SW 1271 (cell line): ENCODE results near the gene TINAGL1.

Experiments
- DNase-seq, 2 experiments: peaks; one replicate each; lab custom pipeline; 2025; lab: John Stamatoyannopoulos, UW

The TINAGL1 gene

DNA sequence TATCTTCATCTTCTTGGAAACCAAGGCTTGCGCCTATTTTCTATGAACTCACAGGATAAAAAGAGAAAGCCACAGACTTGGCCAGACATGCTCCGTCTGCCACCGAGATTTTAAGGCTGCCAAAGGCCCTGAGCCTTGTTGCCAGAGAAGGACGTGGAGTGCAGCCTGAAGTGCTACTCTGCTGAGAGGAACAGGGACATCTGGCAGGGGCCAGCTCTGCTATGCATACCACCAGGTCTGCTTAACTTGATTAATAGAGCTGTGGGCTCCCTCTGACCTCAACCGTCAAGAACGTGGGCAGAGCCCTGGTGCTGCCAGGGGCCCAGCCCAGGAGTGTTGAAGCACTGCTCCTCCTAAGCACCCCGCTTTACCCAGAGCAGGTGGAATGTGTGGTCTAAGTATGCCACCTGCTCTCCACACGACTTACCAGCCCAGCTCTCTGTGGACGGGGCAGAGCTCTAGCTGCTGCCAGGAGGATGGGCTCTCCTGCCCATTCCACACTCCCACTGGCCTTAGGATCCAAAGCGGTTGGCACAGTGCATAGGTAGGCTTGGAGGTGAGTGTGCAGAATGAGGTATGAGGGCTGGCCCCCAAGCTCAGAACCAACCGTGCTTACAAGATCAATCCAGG is 51.7 kb downstream of the TINAGL1 start:
- no peak for DNase-seq

DNA sequence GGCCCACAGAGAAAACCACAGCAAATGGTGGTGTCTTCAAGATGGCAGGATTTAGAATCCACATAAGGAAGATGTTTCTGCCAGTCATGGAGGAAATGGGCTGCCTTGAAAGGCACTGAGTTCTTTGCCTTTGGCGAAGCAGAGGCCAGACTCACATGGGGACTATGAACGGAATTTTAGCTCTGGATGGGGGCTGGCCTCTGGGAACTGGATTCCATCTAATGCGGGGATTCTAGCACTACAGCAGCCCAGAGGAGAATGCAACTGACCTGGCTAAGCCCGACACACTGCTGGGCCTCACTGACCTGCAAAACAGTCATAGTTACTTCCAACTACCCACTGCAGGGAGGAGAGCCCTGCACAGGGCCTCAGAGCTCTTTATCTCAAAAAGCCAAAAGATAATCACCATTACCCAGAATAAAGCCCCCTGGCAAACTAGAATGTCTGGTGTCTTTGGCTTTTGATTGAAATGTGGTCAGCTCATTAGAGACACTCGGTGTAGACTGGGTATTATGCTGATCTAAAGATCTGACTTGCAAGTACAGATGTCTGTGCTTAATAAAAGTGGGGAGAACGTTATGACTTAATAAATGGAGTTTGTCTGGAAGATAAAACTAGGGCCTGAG is 52.7 kb downstream of the TINAGL1 start:
- DNase-seq = no peak

DNA sequence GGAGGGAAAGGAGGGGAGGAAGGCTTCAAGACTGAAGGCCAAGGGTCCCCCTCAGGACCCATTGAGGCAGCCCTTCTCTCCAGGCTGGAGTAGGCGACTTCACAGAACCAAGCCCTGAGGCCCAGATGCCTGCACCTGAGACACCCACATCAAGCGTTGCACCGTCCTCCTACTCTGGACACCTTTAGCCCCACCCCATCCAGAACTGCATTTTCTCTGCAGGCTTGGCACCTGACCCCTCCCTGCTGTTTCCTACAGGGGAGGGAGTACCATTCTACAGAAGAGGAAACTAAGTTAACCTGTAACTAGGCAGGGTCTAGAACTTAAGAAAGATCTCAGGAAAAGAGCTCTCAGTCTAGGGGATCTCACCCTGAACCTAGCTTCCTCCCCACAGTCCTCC is 56.3 kb downstream of the TINAGL1 start:
- no peak for DNase-seq

DNA sequence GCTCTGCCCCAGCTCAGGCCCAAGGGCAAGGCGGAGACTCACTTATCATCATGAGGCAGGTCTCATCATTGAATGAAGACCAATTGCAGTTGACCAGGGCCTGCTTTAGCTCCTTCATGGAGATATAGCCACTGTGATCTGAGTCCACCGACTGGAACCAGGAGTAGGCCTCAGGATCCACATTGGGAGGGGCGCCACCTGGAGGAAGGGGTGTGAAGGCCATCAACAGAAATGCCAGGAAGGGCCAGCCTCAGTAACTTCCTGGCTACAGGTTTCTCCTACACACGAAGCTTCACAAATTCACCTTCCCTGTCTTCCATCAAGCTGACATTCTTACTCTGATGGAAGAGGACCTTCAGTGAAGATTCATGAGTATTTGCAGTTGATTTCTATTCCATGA is 56.8 kb downstream of the TINAGL1 start:
- no peak for DNase-seq
